Left ventricle myocardium inferior (tissue), 1 donor: Measurements from ENCODE around the gene RPUSD3. TPM values are rescaled to one million over a fixed set of nuclear protein-coding genes. Genes with fewer than 3 reads are reported as not detected.

Source experiments
- DNase-seq: peaks from one replicate; pipeline ENCODE4 v3.0.0-alpha.2; 2020
- H3K27ac ChIP-seq: fragments of 200-600 bp; replicated peaks from 2 replicates; pipeline ENCODE4 v1.8.0; 2021
- H3K27me3 ChIP-seq: fragments of 200-600 bp; 2 replicates; pipeline ENCODE4 v1.8.0; 2021; ENCODE audit warnings: low read depth
- H3K36me3 ChIP-seq: fragments of 200-600 bp; 2 replicates; pipeline ENCODE4 v1.8.0; 2021
- H3K4me1 ChIP-seq: fragments of 200-600 bp; 2 replicates; pipeline ENCODE4 v1.8.0; 2021
- H3K4me3 ChIP-seq: fragments of 200-600 bp; 2 replicates; pipeline ENCODE4 v1.8.0; 2021; ENCODE audit warnings: mild to moderate bottlenecking, moderate library complexity
- H3K9me3 ChIP-seq: fragments of 200-600 bp; replicated peaks from 2 replicates; pipeline ENCODE4 v1.8.0; 2021
- intact Hi-C: fragments of 100-400 bp; cut with micrococcal nuclease; formaldehyde crosslinking; loops from one replicate; pipeline ENCODE4 v1.11.0; 2022
- total RNA-seq: library from RNA; stranded (reverse); fragmentation: NEBNext Ultra II Directional; extraction: Animal tissue kit (Norgen Biotek cat#: 25700); gene quantifications from one replicate; pipeline ENCODE4 v1.2.1, GENCODE V29; 2021
- TF ChIP-seq, protein P1 (sequence below): fragments of 200-600 bp; IDR thresholded peaks from 2 replicates; pipeline ENCODE4 v1.8.0; 2021; ENCODE audit warnings: antibody characterized with exemption, mild to moderate bottlenecking, borderline replicate concordance
- donor health status: DM: no; HTN: yes; CAD: no; lungs with severe emphysema.

Gene RPUSD3
- total RNA-seq, 1 donor from 2014 or later, result 35.7 TPM

DNA sequence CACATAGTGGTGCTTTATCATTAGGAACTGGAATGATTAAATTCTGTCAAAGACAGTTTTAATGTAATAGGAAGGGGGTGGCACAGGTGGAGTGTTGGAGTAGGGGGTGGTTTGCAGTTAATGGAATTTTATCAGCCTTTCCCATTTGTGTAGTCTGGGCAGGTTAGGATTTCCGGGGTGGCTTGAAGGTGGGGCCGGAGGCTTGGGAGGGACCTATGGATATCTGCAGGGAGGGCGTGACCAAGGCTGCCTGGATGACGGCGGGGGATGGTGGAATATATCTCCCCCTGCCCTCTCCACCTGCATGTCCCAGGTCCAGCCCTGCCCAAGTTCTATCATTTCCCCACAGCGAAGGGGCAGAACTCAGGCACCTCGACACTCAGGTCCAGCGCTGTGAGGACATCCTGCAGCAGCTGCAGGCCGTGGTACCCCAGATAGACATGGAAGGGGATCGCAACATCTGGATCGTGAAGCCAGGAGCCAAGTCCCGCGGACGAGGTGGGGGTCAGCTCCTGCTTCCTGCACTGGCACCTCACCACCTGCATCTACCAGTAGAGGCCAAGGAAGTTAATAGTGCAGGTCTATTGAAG, 18.3 kb downstream of the RPUSD3 start:
- Histone ChIP-seq H3K27ac (no peak overlapping the region), H3K27me3 (no peaks in the 10 kb centered on the region), H3K4me1 (no peaks in the 10 kb centered on the region), H3K36me3 (peaks cover 18% of the 10 kb centered on the region), H3K4me3 (no peak overlapping the region), H3K9me3 (no peaks in the 10 kb centered on the region)
- DNase-seq, result no peak
- intact Hi-C loops, result no loop called here
- TF ChIP-seq, protein P1, sequence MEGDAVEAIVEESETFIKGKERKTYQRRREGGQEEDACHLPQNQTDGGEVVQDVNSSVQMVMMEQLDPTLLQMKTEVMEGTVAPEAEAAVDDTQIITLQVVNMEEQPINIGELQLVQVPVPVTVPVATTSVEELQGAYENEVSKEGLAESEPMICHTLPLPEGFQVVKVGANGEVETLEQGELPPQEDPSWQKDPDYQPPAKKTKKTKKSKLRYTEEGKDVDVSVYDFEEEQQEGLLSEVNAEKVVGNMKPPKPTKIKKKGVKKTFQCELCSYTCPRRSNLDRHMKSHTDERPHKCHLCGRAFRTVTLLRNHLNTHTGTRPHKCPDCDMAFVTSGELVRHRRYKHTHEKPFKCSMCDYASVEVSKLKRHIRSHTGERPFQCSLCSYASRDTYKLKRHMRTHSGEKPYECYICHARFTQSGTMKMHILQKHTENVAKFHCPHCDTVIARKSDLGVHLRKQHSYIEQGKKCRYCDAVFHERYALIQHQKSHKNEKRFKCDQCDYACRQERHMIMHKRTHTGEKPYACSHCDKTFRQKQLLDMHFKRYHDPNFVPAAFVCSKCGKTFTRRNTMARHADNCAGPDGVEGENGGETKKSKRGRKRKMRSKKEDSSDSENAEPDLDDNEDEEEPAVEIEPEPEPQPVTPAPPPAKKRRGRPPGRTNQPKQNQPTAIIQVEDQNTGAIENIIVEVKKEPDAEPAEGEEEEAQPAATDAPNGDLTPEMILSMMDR, result no peak

GRCh38 chr3:9820946-9821345, 22.9 kb downstream of the RPUSD3 start:
- Histone ChIP-seq H3K4me1 (no peaks in the 10 kb centered on the region), H3K4me3 (no peak overlapping the region), H3K36me3 (peaks cover 8% of the 10 kb centered on the region), H3K9me3 (no peaks in the 10 kb centered on the region), H3K27me3 (no peaks in the 10 kb centered on the region), H3K27ac (no peak overlapping the region)
- intact Hi-C loops, result no loop called here
- DNase-seq, result no peak
- TF ChIP-seq, protein P1, result peak; percentile 18

- no peaks in the 10 kb centered on the region for H3K27me3 ChIP-seq
- H3K4me3 ChIP-seq, result no peak overlapping the region
- H3K27ac ChIP-seq, result no peak overlapping the region
- H3K4me1 ChIP-seq, result no peaks in the 10 kb centered on the region
- TF ChIP-seq, protein P1, result no peak
- intact Hi-C loops, result no loop called here
- peaks cover 8% of the 10 kb centered on the region for H3K36me3 ChIP-seq
- no peaks in the 10 kb centered on the region for H3K9me3 ChIP-seq
- DNase-seq, result no peak
Observed at GRCh38 chr3:9820543-9820942, 23.3 kb downstream of the RPUSD3 start.

DNA sequence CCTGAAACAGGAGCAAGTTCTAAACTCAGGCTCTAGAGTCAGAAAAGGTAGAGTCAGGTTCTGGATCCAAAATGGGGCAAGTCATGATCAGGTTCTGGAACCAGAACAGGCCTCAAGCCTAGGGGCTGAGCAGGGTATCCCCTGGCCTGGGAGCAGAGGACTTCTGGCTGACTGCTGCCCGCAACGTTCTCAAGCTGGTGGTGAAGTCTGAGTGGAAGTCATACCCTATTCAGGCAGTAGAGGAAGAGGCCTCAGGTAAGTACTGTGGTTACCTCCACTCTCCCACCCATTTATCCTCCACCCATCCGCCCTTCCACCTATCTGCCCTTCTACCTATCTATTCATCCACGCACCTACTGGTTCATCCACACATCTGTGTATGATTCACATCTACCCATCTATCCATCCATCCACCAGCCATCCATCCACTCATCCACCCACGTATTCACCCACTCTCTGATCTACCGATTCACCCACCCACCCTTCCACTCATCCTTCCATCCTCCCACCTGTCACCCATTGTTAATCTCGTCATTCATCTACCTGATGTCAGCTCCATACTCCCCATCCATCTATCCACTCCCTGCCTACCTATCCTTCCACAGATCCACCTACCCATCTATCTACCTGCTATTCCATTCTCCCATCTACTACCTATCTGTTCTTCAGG, 25.0 kb downstream of the RPUSD3 start:
- H3K4me1 ChIP-seq, result no peaks in the 10 kb centered on the region
- no peak overlapping the region for H3K27ac ChIP-seq
- DNase-seq, result no peak
- H3K27me3 ChIP-seq, result no peaks in the 10 kb centered on the region
- TF ChIP-seq, protein P1, result no peak
- H3K9me3 ChIP-seq, result no peaks in the 10 kb centered on the region
- intact Hi-C loops, result no loop called here
- H3K4me3 ChIP-seq, result no peak overlapping the region
- peaks cover 9% of the 10 kb centered on the region for H3K36me3 ChIP-seq

DNA sequence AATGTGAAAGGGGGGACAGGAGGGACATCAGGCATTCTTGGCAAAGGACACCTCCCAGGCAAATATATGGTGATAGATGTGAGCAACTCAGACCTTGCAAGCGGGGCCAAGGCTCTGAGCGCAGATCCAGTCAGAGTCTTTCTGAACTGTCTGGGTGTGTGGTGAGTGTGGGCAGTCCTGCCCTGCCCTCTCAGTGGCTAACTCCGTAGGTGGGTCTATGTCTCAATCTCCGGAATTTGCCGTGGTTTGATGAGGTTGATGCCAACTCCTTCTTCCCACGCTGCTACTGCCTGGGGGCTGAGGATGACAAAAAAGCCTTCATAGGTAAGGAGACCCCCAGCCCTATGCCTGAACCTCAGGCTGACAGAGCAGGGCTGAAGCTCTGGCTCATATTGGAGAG, 26.4 kb downstream of the RPUSD3 start:
- H3K27me3 ChIP-seq, result no peaks in the 10 kb centered on the region
- H3K36me3 ChIP-seq, result peaks cover 17% of the 10 kb centered on the region
- no peak overlapping the region for H3K27ac ChIP-seq

More for the DNA sequence above, 26.4 kb downstream of the RPUSD3 start:
- no peak overlapping the region for H3K4me3 ChIP-seq
- H3K4me1 ChIP-seq, result no peaks in the 10 kb centered on the region
- TF ChIP-seq, protein P1, result no peak
- intact Hi-C loops, result no loop called here
- H3K9me3 ChIP-seq, result no peaks in the 10 kb centered on the region
- DNase-seq, result no peak
